Measurements from ENCODE around the gene OSBP2.

- TF ChIP-seq EZH2 (IDR thresholded peaks at IDR 0.05; ENCODE audit: low read depth): no peak
- TF ChIP-seq, protein P1, sequence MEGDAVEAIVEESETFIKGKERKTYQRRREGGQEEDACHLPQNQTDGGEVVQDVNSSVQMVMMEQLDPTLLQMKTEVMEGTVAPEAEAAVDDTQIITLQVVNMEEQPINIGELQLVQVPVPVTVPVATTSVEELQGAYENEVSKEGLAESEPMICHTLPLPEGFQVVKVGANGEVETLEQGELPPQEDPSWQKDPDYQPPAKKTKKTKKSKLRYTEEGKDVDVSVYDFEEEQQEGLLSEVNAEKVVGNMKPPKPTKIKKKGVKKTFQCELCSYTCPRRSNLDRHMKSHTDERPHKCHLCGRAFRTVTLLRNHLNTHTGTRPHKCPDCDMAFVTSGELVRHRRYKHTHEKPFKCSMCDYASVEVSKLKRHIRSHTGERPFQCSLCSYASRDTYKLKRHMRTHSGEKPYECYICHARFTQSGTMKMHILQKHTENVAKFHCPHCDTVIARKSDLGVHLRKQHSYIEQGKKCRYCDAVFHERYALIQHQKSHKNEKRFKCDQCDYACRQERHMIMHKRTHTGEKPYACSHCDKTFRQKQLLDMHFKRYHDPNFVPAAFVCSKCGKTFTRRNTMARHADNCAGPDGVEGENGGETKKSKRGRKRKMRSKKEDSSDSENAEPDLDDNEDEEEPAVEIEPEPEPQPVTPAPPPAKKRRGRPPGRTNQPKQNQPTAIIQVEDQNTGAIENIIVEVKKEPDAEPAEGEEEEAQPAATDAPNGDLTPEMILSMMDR (conservative IDR thresholded peaks at IDR 0.05): no peak
Measured at GRCh38 chr22:30826670-30827355, 132.1 kb downstream of the OSBP2 start.

All from PC-9 (cell line).